ENCODE measurements around the gene ZRANB2.

Gene ZRANB2

GRCh38 chr1:71104417-71104816, 23.6 kb upstream of the ZRANB2 start (continued):
- TF ChIP-seq PRDM10 (tag by site-specific recombination; IDR thresholded peaks at IDR 0.05) (no peak), ZNF394 (tag by site-specific recombination; IDR thresholded peaks at IDR 0.05; ENCODE audit: borderline replicate concordance) (no peak), ZNF391 (tag by site-specific recombination; IDR thresholded peaks at IDR 0.05; ENCODE audit: borderline replicate concordance, low read depth) (no peak), PRDM6 (tag by site-specific recombination; IDR thresholded peaks at IDR 0.05) (no peak), ZSCAN30 (tag by site-specific recombination; IDR thresholded peaks at IDR 0.05) (no peak), REPIN1 (tag by site-specific recombination; IDR thresholded peaks at IDR 0.05; ENCODE audit: low read depth) (no peak)

GRCh38 chr1:71101839-71102376, 21.1 kb upstream of the ZRANB2 start:
- H3K4me1 ChIP-seq (ENCODE audit: control insufficient read depth, insufficient read depth, low read length) = no peaks in the 10 kb centered on the region
- ChIA-PET POLR2A (no interaction called here), CTCF (no interaction called here)
- no peak overlapping the region for H3K4me3 ChIP-seq (ENCODE audit: low read depth, low read length)
- no peaks in the 10 kb centered on the region for H3K9me3 ChIP-seq (ENCODE audit: control insufficient read depth, insufficient read depth, low read depth, low read length)
- TF ChIP-seq HIC1 (tag by site-specific recombination; IDR thresholded peaks at IDR 0.05) = no peak
- no peak for TF ChIP-seq ZNF404 (tag by site-specific recombination; IDR thresholded peaks at IDR 0.05)
- TF ChIP-seq ZNF302 (tag by site-specific recombination; IDR thresholded peaks at IDR 0.05; ENCODE audit: low read depth) = no peak
- TF ChIP-seq ZNF561 (tag by site-specific recombination; IDR thresholded peaks at IDR 0.05; ENCODE audit: borderline replicate concordance) = no peak
- no peak for TF ChIP-seq ZNF776 (tag by site-specific recombination; IDR thresholded peaks at IDR 0.05; ENCODE audit: borderline replicate concordance)
- TF ChIP-seq GFI1B (tag by site-specific recombination; IDR thresholded peaks at IDR 0.05) = no peak
- TF ChIP-seq, protein P1, sequence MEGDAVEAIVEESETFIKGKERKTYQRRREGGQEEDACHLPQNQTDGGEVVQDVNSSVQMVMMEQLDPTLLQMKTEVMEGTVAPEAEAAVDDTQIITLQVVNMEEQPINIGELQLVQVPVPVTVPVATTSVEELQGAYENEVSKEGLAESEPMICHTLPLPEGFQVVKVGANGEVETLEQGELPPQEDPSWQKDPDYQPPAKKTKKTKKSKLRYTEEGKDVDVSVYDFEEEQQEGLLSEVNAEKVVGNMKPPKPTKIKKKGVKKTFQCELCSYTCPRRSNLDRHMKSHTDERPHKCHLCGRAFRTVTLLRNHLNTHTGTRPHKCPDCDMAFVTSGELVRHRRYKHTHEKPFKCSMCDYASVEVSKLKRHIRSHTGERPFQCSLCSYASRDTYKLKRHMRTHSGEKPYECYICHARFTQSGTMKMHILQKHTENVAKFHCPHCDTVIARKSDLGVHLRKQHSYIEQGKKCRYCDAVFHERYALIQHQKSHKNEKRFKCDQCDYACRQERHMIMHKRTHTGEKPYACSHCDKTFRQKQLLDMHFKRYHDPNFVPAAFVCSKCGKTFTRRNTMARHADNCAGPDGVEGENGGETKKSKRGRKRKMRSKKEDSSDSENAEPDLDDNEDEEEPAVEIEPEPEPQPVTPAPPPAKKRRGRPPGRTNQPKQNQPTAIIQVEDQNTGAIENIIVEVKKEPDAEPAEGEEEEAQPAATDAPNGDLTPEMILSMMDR (tag by site-specific recombination; IDR thresholded peaks at IDR 0.05) = no peak
- TF ChIP-seq ZBTB8A (tag by site-specific recombination; IDR thresholded peaks at IDR 0.05) = no peak
- no peak for TF ChIP-seq ZNF768 (tag by site-specific recombination; IDR thresholded peaks at IDR 0.05)
- TF ChIP-seq ZNF501 (tag by site-specific recombination; IDR thresholded peaks at IDR 0.05) = no peak
- no peak for TF ChIP-seq PATZ1 (tag by site-specific recombination; IDR thresholded peaks at IDR 0.05)
- TF ChIP-seq ZNF335 (tag by site-specific recombination; conservative IDR thresholded peaks at IDR 0.05) = no peak
- TF ChIP-seq ZNF423 (tag by site-specific recombination; IDR thresholded peaks at IDR 0.05) = no peak
- no peak for TF ChIP-seq ZNF398 (tag by site-specific recombination; IDR thresholded peaks at IDR 0.05)
- no peak for TF ChIP-seq ZNF623 (tag by site-specific recombination; IDR thresholded peaks at IDR 0.05)
- no peak for TF ChIP-seq ZNF658 (tag by site-specific recombination; IDR thresholded peaks at IDR 0.05)
- no peak for TF ChIP-seq ZSCAN16 (tag by site-specific recombination; IDR thresholded peaks at IDR 0.05)
- TF ChIP-seq ZNF426 (tag by site-specific recombination; IDR thresholded peaks at IDR 0.05) = no peak
- no peaks in the 10 kb centered on the region for H3K36me3 ChIP-seq (ENCODE audit: control insufficient read depth in 2 of 2, insufficient read depth in 1 of 2, low read length in 2 of 2)
- H3K27ac ChIP-seq (ENCODE audit: extremely low read depth, low read depth, low read length) = no peak overlapping the region
